ENCODE results near the gene ALPK3.

ALPK3 gene

GRCh38 chr15:84832448-84833040 lies 15.4 kb downstream of the ALPK3 start:
- TF ChIP-seq ZFX (IDR thresholded peaks at IDR 0.05) (no peak), CTCF (conservative IDR thresholded peaks at IDR 0.05) (no peak)
- no peak overlapping the region for H3K27ac ChIP-seq

GRCh38 chr15:84833447-84834228 lies 16.5 kb downstream of the ALPK3 start:
- TF ChIP-seq CTCF (conservative IDR thresholded peaks at IDR 0.05) (no peak), ZFX (IDR thresholded peaks at IDR 0.05) (no peak)
- H3K27ac ChIP-seq, result no peak overlapping the region

GRCh38 chr15:84834229-84834955 lies 17.2 kb downstream of the ALPK3 start:
- no peak overlapping the region for H3K27ac ChIP-seq
- TF ChIP-seq ZFX (IDR thresholded peaks at IDR 0.05) (no peak), CTCF (conservative IDR thresholded peaks at IDR 0.05) (no peak)

- H3K27ac ChIP-seq, result no peak overlapping the region
- TF ChIP-seq CTCF (conservative IDR thresholded peaks at IDR 0.05) (no peak), ZFX (IDR thresholded peaks at IDR 0.05) (no peak)
These were observed 17.8 kb downstream of the ALPK3 start for GRCh38 chr15:84834969-84835368.

- no peak for TF ChIP-seq ZFX (IDR thresholded peaks at IDR 0.05)
- TF ChIP-seq CTCF (conservative IDR thresholded peaks at IDR 0.05), result no peak
- no peak overlapping the region for H3K27ac ChIP-seq
These were observed 18.6 kb downstream of the ALPK3 start for GRCh38 chr15:84835661-84836337.

GRCh38 chr15:84836844-84837243 lies 19.7 kb downstream of the ALPK3 start:
- TF ChIP-seq ZFX (IDR thresholded peaks at IDR 0.05), result no peak
- TF ChIP-seq CTCF (conservative IDR thresholded peaks at IDR 0.05), result no peak
- no peak overlapping the region for H3K27ac ChIP-seq

All from C4-2B (cell line).